AG04450 (cell line): ENCODE data around the gene ACSF3. TPM values are rescaled to one million over a fixed set of nuclear protein-coding genes. Genes with fewer than 3 reads are reported as not detected.
"Not testable (repeated sequence)": the region's sequence is repeated elsewhere in the genome, so short reads cannot be mapped to it uniquely, and the experiment has no call there.

Experiments used
- CTCF ChIA-PET: fragments of 300-600, 350-600 bp; formaldehyde crosslinking; extraction: SDS; loops from one replicate; lab custom pipeline; 2022; ENCODE audit warnings: antibody characterized with exemption, inconsistent platforms; lab: Charles Lee
- POLR2A ChIA-PET: fragments of 350-600 bp; formaldehyde crosslinking; extraction: SDS; loops from one replicate; lab custom pipeline; 2021; ENCODE audit warnings: antibody characterized with exemption, inconsistent platforms; lab: Yijun Ruan, JAX
- DNase-seq: peaks from one replicate; pipeline ENCODE4 v3.0.0-alpha.2; 2011; ENCODE audit warnings: low read depth, low spot score
- H3K27ac ChIP-seq: one replicate; pipeline ENCODE4 v1.5.1; 2012; ENCODE audit warnings: low read depth, low read length, control low read depth
- H3K27me3 ChIP-seq: one replicate; pipeline ENCODE4 v1.6.0; 2012; ENCODE audit warnings: low read length; ENCODE audit not compliant: control insufficient read depth, insufficient read depth
- H3K4me3 ChIP-seq: 2 replicates; pipeline ENCODE4 v1.5.1; 2011; ENCODE audit warnings: mild to moderate bottlenecking, low read depth, low read length, control low read depth
- H3K9me3 ChIP-seq: 2 replicates; pipeline ENCODE4 v1.5.1; 2012; ENCODE audit warnings: low read length; ENCODE audit not compliant: control insufficient read depth, insufficient read depth
- polyA plus RNA-seq: library from polyadenylated mRNA; depleted of rRNA; stranded (reverse); fragments of >200 nt; gene quantifications from 2 replicates; pipeline ENCODE4 v1.2.3, GENCODE V29; 2011
- TF ChIP-seq, protein P1 (sequence below): IDR thresholded peaks from 2 replicates; pipeline ENCODE4 v1.5.1; 2011; ENCODE audit warnings: low read depth, low read length, control low read depth, inconsistent platforms

The ACSF3 gene
- polyA plus RNA-seq, 1 experiment, result 11.2 TPM

DNA sequence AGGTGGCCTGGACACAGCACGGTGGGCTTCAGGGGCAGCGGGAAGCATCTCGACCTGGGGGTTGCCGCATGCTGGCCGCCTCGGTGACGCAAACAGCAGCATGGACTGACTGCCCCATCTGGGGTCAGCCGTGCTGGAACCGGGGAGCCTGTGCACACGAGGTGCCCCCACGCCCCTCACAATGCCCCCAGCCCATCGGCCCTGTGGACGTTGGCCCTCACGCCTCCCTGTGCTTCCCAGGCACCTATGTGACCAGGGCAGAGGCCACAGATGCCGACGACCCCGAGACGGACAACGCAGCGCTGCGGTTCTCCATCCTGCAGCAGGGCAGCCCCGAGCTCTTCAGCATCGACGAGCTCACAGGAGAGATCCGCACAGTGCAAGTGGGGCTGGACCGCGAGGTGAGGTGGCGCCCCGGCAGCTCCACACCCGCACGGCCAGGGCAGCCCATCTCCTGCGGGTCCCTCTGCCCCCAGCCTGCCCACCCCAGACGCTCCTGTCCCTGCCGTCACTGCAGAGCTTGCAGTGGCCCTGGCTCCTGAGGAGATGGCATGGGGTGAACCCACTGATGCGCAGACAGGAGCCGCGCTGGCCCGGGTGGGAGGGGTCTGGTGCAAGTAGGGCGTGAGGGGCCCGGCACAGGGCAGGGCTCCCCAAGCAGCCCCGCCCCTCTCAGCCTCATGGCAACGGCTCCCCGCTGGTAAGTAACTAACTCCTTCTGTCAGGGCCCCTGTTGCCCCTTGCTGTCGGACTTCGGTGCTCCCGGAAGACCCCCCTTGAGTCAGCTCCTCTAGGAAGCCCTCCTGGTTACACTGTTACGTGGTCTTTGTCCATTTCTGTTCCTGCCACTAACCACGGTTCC is 91.5 kb downstream of the ACSF3 start:
- H3K27me3 ChIP-seq, result peaks cover 25% of the 10 kb centered on the region
- TF ChIP-seq, protein P1, sequence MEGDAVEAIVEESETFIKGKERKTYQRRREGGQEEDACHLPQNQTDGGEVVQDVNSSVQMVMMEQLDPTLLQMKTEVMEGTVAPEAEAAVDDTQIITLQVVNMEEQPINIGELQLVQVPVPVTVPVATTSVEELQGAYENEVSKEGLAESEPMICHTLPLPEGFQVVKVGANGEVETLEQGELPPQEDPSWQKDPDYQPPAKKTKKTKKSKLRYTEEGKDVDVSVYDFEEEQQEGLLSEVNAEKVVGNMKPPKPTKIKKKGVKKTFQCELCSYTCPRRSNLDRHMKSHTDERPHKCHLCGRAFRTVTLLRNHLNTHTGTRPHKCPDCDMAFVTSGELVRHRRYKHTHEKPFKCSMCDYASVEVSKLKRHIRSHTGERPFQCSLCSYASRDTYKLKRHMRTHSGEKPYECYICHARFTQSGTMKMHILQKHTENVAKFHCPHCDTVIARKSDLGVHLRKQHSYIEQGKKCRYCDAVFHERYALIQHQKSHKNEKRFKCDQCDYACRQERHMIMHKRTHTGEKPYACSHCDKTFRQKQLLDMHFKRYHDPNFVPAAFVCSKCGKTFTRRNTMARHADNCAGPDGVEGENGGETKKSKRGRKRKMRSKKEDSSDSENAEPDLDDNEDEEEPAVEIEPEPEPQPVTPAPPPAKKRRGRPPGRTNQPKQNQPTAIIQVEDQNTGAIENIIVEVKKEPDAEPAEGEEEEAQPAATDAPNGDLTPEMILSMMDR, result no peak
- DNase-seq, result no peak
- ChIA-PET POLR2A (interaction anchor here (0.5 kb wide), 1 partner anchor 163 kb away, joined by 3 read pairs; no protein-coding TSS in a partner anchor), CTCF (no interaction called here)
- H3K9me3 ChIP-seq, result peaks cover 10% of the 10 kb centered on the region; the same call in 1 of the 2 replicates
- no peak overlapping the region for H3K4me3 ChIP-seq
- no peak overlapping the region for H3K27ac ChIP-seq

DNA sequence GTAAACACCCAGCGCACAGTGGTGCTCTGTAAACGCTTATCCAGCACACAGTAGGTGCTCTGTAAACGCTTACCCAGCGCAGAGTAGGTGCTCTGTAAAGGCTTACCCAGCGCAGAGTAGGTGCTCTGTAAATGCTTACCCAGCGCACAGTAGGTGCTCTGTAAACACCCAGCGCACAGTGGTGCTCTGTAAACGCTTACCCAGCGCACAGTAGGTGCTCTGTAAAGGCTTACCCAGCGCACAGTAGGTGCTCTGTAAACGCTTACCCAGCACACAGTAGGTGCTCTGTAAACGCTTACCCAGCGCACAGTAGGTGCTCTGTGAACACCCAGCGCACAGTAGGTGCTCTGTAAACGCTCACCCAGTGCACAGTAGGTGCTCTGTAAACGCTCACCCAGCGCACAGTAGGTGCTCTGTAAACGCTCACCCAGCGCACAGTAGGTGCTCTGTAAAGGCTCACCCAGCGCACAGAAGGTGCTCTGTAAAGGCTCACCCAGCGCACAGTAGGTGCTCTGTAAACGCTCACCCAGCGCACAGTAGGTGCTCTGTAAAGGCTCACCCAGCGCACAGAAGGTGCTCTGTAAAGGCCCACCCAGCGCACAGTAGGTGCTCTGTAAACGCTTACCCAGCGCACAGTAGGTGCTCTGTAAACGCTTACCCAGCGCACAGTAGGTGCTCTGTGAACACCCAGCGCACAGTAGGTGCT is 92.4 kb downstream of the ACSF3 start:
- Histone ChIP-seq H3K9me3 (peaks cover 10% of the 10 kb centered on the region; the same call in 1 of the 2 replicates), H3K27me3 (peaks cover 22% of the 10 kb centered on the region)
- DNase-seq, H3K27ac ChIP-seq, CTCF ChIA-PET, H3K4me3 ChIP-seq, POLR2A ChIA-PET: not testable (repeated sequence)

DNA sequence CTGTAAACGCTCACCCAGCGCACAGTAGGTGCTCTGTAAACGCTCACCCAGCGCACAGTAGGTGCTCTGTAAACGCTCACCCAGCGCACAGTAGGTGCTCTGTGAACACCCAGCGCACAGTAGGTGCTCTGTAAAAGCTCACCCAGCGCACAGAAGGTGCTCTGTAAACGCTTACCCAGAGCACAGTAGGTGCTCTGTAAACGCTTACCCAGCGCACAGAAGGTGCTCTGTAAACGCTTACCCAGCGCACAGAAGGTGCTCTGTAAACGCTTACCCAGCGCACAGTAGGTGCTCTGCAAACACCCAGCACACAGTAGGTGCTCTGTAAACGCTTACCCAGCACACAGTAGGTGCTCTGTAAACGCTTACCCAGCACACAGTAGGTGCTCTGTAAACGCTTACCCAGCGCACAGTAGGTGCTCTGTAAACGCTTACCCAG is 93.0 kb downstream of the ACSF3 start:
- H3K27ac ChIP-seq, DNase-seq, H3K4me3 ChIP-seq, CTCF ChIA-PET, POLR2A ChIA-PET: not testable (repeated sequence)
- H3K27me3 ChIP-seq, result peaks cover 22% of the 10 kb centered on the region
- peaks cover 10% of the 10 kb centered on the region; the same call in 1 of the 2 replicates for H3K9me3 ChIP-seq

DNA sequence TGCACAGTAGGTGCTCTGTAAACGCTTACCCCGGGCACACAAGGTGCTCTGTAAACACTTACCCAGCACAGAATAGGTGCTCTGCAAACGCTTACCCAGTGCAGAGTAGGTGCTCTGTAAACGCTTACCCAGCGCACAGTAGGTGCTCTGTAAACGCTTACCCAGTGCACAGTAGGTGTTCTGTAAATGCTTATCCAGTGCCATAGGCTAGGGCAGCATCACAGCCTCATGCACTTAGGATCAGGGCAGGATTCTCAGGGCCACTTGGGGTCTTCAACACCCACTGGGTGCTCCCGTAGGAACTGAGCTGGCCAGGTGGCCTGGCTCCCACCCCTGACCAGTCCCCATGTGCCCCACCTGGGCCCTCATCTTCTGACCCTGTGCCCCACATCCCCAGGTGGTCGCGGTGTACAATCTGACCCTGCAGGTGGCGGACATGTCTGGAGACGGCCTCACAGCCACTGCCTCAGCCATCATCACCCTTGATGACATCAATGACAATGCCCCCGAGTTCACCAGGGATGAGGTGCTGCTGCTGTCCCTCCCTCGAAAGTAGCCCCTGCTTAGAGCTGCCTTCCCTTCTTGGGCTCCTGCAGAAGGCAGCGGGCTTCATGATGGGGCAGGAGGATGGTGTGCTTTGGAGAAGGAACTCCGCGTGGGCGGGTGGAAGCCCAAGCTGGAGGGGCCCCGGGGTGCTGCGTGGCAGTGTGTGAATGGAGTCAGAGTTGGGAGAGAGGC is 93.5 kb downstream of the ACSF3 start:
- peaks cover 22% of the 10 kb centered on the region for H3K27me3 ChIP-seq
- ChIA-PET CTCF (no interaction called here), POLR2A (interaction anchor here (0.6 kb wide), 1 partner anchor 373 kb away, joined by 7 read pairs; no protein-coding TSS in a partner anchor)
- no peak overlapping the region for H3K27ac ChIP-seq
- H3K4me3 ChIP-seq, result no peak overlapping the region
- TF ChIP-seq, protein P1, result no peak
- DNase-seq, result no peak
- peaks cover 10% of the 10 kb centered on the region; the same call in 1 of the 2 replicates for H3K9me3 ChIP-seq

DNA sequence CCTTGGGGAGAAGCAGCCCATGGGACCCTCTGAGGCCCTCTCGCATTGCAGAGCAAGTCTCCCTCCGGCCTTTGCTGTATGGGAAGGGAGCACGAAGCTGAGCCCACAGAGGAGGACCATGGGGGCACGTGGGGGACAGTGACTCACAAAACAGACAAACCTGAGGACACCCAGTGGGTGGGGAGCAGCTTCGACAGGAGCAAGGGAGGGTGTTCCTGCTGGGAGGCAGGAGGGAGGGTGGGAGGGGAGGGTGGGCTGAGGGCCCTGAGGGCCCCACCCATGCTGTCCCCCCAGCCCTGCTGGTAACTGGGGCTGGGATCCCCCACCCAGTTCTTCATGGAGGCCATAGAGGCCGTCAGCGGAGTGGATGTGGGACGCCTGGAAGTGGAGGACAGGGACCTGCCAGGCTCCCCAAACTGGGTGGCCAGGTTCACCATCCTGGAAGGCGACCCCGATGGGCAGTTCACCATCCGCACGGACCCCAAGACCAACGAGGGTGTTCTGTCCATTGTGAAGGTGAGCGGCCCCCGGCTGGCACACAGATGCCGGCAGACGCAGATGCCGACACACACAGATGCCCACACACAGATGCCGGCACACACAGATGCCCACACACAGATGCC is 94.2 kb downstream of the ACSF3 start:
- ChIA-PET CTCF (no interaction called here), POLR2A (interaction anchor here (0.6 kb wide), 2 partner anchors 119 to 372 kb away, joined by 7 read pairs; no protein-coding TSS in a partner anchor)
- TF ChIP-seq, protein P1, result no peak
- Histone ChIP-seq H3K9me3 (peaks cover 10% of the 10 kb centered on the region; the same call in 1 of the 2 replicates), H3K4me3 (no peak overlapping the region), H3K27me3 (peaks cover 22% of the 10 kb centered on the region), H3K27ac (no peak overlapping the region)
- DNase-seq, result no peak

DNA sequence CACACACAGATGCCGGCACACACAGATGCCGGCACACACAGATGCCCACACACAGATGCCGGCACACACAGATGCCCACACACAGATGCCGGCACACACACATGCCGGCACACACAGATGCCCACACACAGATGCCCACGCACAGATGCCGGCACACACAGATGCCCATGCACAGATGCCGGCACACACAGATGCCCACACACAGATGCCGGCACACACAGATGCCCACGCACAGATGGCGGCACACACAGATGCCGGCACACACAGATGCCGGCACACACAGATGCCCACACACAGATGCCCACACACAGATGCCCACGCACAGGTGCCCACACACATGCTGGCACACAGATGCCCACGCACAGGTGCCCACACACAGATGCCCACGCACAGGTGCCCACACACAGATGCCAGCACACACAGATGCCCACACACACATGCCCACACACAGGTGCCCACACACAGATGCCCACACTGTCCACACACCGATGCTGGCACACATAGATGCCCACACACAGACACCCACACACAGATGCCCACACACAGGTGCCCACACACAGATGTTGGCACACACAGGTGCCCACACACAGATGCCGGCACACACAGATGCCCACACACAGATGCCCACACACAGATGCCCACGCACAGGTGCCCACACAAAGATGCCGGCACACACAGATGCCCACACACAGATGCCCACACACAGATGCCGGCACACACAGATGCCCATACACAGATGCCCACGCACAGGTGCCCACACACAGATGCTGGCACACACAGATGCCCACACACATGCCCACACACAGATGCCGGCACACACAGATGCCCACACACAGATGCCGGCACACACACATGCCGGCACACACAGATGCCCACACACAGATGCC is 95.1 kb downstream of the ACSF3 start:
- CTCF ChIA-PET, H3K27ac ChIP-seq, H3K4me3 ChIP-seq, DNase-seq, POLR2A ChIA-PET: not testable (repeated sequence)
- Histone ChIP-seq H3K27me3 (peaks cover 15% of the 10 kb centered on the region), H3K9me3 (peaks cover 10% of the 10 kb centered on the region; the same call in 1 of the 2 replicates)
